Measurements from ENCODE around the gene PTCH2. TPM values are rescaled to one million over a fixed set of nuclear protein-coding genes. Genes with fewer than 3 reads are reported as not detected.
"Not testable (repeated sequence)": the region's sequence is repeated elsewhere in the genome, so short reads cannot be mapped to it uniquely, and the experiment has no call there.

The PTCH2 gene
- total and polyA plus RNA-seq, 5 donors = 0.28 to 0.79 (median 0.34) TPM

DNA sequence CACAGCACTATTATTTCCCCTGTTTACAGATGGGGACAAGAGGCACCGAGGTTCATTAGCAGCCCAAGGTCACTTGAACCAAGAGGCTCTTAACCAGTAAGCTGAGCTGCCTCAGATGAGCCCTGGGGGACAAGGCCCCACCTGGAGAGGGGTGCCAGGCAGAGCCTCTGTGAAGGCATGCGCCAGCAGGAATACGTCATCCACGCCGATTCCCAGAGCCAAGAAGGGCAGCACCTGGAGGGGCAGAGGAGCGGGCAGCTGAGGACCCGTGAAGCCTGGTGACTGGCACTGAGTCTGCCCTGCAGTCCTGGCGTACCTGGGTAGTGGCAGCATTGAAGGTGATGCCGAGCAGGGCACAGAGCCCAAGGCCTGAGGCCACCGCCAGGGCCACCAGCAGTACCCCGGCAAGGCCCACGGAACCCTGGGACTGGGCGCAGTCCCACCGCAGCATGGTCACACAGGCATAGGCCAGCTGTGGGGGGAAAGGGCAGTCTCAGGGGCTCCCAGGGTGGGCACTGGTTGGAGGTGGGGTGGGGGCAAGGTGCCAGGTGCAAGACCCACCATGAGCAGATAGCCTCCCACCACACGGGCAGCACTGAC lies 14.1 kb downstream of the PTCH2 start:
- ATAC-seq (no peak), DNase-seq (no peak)
- 93% methylated on average over 15 of the region's 15 CpGs for WGBS
- intact Hi-C loops (cut with DNase I) = no loop called here
- no peaks in the 10 kb centered on the region for H3K9me3 ChIP-seq (ENCODE audit: control insufficient read depth, low read length)
- H3K27ac ChIP-seq (ENCODE audit: low read length) = no peak overlapping the region
- no peaks in the 10 kb centered on the region for H3K27me3 ChIP-seq (ENCODE audit: control insufficient read depth, insufficient read depth)
- H3K4me1 ChIP-seq (ENCODE audit: control insufficient read depth, insufficient read depth, low read length) = no peaks in the 10 kb centered on the region
- H3K4me3 ChIP-seq (ENCODE audit: low read length) = no peak overlapping the region

DNA sequence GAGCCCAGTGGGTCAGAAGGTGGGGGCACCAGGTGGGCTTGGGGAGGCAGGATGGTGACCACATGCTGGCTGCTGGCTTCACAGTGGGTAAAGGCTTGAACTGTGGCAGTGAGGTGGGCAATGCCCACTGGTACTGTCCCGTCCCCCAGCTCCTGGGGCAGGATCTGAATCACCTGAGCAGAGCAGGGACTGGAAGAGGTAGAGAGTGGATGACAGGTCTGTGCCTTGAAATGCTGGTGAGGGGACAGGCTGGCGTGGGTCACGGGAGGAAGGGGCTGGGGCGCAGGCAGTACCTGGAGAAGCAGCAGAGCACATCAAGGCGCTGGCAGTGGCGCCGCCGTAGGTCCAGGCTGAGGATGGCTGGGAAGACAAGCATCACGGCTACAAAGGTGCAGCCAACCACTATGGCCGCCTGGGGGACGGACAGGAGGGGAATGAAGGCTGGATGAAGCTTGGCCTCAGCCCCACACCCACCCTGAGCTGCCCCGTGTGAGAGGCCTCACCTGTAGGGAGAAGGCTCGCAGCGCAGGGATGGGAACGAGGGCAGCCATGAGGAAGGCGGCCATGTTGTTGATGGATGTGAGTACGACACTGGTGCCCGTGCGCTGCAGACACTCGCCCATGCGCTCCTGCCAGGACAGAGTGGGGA lies 14.9 kb downstream of the PTCH2 start:
- H3K4me3 ChIP-seq (ENCODE audit: low read length) = no peak overlapping the region
- 96% methylated on average over 21 of the region's 21 CpGs for WGBS
- H3K4me1 ChIP-seq (ENCODE audit: control insufficient read depth, insufficient read depth, low read length) = no peaks in the 10 kb centered on the region
- H3K27me3 ChIP-seq (ENCODE audit: control insufficient read depth, insufficient read depth) = no peaks in the 10 kb centered on the region
- peak in 1 of 3 donors; percentile 64 for DNase-seq
- H3K9me3 ChIP-seq (ENCODE audit: control insufficient read depth, low read length) = no peaks in the 10 kb centered on the region
- no peak for ATAC-seq
- H3K27ac ChIP-seq (ENCODE audit: low read length) = no peak overlapping the region
- intact Hi-C loops (cut with DNase I) = no loop called here

DNA sequence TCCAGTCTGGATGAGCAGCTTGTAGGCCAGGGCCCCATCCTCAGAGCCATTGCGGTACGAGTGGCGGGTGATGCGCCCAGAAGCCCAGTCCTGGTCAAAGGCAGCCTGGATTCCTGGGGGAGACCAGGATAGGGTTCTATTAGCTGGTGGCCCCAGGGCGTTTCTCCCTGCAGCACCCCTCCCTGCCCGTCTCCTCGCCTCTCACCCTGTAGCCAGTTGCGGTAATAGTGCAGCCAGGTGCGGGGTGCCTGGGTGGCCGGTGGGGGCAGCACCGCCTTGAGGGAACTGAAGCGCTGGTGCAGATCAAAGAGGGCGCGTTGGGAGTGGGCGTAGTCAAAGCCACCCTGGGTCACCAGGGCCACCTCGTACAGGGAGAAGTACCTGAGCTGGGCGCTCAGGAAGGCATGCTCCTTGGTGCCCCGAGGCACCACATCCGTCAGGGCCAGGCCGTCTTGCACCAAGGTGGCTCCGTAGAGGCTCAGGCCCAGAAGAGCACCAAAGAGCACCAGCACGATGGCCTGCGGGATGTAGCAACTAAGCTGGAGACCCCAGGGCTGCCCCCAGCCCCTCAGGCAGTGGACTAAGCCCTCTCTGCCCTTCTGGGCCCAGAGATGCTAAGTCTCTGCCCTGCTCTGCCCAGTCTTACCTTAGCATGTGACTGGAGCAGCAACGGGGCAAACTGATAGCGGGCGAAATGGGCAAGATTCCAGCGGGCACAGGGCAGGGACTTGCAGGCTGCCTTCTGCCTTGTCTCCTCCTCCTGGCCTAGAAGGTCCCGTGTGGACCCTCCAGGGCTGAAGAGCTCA lies 15.7 kb downstream of the PTCH2 start:
- WGBS = 87% methylated on average over 28 of the region's 28 CpGs
- Histone ChIP-seq H3K4me1 (ENCODE audit: control insufficient read depth, insufficient read depth, low read length) (no peaks in the 10 kb centered on the region), H3K4me3 (ENCODE audit: low read length) (no peak overlapping the region), H3K27me3 (ENCODE audit: control insufficient read depth, insufficient read depth) (no peaks in the 10 kb centered on the region), H3K27ac (ENCODE audit: low read length) (no peak overlapping the region), H3K9me3 (ENCODE audit: control insufficient read depth, low read length) (no peaks in the 10 kb centered on the region)
- DNase-seq (peak in 2 of 3 donors; percentile 54 to 71), ATAC-seq (no peak)
- intact Hi-C loops (cut with DNase I) = no loop called here

DNA sequence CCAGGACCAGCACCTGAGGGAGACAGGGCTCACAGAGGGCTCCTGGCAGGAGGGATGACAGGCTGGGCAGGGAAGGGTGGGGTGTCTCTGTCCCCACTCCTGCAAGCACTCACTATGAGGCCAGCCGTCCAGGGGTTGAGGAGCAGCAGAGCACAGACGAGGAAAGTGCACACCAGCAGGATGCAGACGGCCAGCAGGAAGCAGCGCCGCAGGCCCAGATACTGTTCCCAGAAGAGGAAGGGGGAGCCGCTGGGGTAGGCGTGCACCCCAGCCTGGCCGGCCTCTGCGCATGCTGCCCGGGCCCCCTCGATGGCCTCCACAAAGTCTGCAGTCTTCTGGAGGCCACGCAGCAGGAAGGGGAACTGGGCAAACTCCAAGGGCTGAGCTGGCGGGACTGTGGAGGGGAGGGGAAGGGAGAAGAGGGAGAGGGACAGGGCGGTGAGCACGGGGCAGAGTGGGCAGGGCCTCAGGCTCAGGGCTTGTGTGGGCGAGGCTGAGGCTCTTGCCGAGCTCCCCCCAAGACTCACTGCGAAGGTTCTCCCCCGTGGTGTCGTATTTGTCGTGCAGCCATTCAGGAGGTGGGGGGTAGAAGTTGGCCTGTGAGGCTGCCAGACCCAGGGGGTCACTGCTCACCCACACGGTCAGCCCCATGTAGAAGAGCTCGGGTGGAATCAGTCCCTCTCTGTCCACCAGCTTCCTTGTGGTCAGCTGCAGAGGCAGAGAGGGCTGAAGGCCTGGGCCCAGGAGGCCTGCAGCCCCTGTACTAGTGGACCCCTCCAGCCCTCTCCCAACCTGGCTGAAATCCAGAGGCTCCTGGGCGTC lies 16.5 kb downstream of the PTCH2 start:
- WGBS = 36% methylated on average over 24 of the region's 24 CpGs
- ATAC-seq (peak; percentile 83 to 88), DNase-seq (peak; percentile 82 to 94 (median 93))
- Histone ChIP-seq H3K4me3 (ENCODE audit: low read length) (no peak overlapping the region), H3K27me3 (ENCODE audit: control insufficient read depth, insufficient read depth) (no peaks in the 10 kb centered on the region), H3K9me3 (ENCODE audit: control insufficient read depth, low read length) (no peaks in the 10 kb centered on the region), H3K27ac (ENCODE audit: low read length) (no peak overlapping the region), H3K4me1 (ENCODE audit: control insufficient read depth, insufficient read depth, low read length) (no peaks in the 10 kb centered on the region)
- intact Hi-C loops (cut with DNase I) = no loop called here

DNA sequence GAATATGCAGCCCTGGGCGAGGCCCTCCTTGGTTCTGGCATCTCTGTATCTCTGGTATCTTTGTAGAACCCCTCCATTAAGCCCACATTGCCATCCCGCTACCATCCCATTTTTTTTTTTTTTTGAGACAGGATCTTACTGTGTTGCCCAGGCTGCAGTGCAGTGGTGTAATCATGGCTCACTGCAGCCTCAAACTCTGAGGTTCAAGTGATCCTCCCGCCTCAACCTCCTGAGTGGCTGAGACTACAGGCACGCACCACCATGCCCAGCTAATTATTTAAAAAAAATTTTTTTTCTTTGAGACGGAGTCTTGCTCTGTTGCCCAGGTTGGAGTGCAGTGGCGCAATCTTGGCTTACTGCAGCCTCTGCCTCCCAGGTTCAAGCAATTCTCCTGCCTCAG lies 18.7 kb downstream of the PTCH2 start:
- H3K27me3 ChIP-seq (ENCODE audit: control insufficient read depth, insufficient read depth); H3K9me3 ChIP-seq (ENCODE audit: control insufficient read depth, low read length); intact Hi-C loops (cut with DNase I); H3K4me3 ChIP-seq (ENCODE audit: low read length); ATAC-seq; H3K27ac ChIP-seq (ENCODE audit: low read length); H3K4me1 ChIP-seq (ENCODE audit: control insufficient read depth, insufficient read depth, low read length): not testable (repeated sequence)
- DNase-seq = peak in 1 of 3 donors; percentile 12
- 96% methylated on average over 6 of the region's 6 CpGs for WGBS

DNA sequence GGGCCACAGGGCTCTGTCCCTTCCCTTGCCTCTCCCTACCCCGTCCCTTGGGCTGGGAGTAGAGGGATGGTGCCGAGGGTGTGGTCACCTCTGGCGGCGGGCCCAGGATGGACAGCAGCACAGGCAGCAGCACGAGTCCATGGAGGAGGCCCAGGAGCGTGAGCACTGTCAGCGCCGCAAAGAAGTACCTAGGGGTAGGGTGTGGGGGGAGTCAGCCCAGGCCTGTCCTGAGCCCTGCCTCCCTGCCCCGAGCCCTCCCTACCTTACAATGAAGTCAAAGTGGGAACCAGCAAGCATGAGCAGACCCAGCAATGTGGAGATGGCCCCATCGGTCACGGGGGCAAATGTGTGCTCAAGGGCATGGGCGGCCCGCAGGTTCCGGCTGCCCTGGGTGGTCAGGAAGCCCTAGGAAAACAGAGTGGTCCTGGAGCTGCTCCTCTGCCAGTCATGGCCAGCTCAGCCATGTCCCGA lies 20.0 kb downstream of the PTCH2 start:
- DNase-seq = peak in 2 of 3 donors; percentile 64 to 70
- no peak for ATAC-seq
- Histone ChIP-seq H3K27me3 (ENCODE audit: control insufficient read depth, insufficient read depth) (no peaks in the 10 kb centered on the region), H3K27ac (ENCODE audit: low read length) (no peak overlapping the region), H3K9me3 (ENCODE audit: control insufficient read depth, low read length) (no peaks in the 10 kb centered on the region), H3K4me3 (ENCODE audit: low read length) (no peak overlapping the region), H3K4me1 (ENCODE audit: control insufficient read depth, insufficient read depth, low read length) (peaks cover 2% of the 10 kb centered on the region)
- intact Hi-C loops (cut with DNase I) = no loop called here
- 82% methylated on average over 15 of the region's 15 CpGs for WGBS

DNA sequence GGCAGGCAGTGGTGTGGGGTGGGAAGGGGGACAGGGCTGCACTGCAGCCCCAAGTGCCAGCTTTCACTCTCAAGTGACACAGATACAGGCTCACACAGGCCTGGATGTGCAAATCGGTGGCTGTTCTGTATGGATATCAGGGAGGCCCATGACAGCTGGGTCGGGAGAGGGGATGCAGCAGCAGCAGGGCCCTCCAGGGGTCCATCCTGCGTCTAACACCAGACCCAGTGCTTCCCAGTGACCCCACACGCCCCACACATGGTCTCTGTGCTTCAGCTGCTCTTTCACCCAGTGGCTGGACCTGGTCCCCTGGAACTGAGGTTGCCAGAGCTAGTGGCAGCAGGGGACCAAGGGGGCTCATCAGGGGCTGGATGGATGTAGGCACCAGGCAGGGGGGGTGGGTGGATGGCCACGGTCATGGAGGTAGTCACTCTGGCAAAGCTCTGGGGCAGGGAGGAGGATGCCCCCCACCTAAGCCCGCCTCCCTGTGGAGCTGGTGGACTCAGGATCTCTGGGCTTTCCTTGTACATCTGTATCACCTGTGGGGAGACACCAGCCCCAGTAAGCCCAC lies 20.8 kb downstream of the PTCH2 start:
- H3K27ac ChIP-seq (ENCODE audit: low read length) = no peak overlapping the region
- H3K9me3 ChIP-seq (ENCODE audit: control insufficient read depth, low read length) = no peaks in the 10 kb centered on the region
- DNase-seq = no peak
- ATAC-seq = no peak
- intact Hi-C loops (cut with DNase I) = no loop called here
- H3K4me3 ChIP-seq (ENCODE audit: low read length) = no peak overlapping the region
- H3K4me1 ChIP-seq (ENCODE audit: control insufficient read depth, insufficient read depth, low read length) = peaks cover 2% of the 10 kb centered on the region
- no peaks in the 10 kb centered on the region for H3K27me3 ChIP-seq (ENCODE audit: control insufficient read depth, insufficient read depth)
- WGBS = 84% methylated on average over 6 of the region's 6 CpGs

DNA sequence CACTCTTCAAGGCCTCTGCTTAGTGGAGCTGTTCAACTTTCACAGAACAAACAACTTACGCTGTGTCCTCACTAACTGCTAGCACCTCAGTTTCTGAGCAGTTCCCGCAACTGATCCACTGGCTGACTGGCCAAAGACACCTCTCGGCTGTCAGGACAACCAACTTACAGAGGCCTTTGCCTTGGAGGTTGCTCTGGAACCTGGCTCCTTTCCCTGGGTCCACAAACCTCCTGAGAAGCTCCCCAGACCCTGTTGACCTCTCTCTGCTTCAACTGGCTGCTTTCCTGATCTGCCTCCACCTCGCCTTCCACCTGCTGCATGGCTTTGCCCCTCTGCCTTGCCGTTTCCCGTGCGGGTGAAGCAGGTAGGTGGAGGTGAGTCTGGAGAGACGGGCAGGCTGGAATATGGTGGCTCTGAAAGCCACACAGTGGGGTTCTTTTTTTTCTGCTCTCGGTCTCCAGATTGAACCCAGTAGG lies 21.8 kb downstream of the PTCH2 start:
- Histone ChIP-seq H3K4me3 (ENCODE audit: low read length) (no peak overlapping the region), H3K9me3 (ENCODE audit: control insufficient read depth, low read length) (no peaks in the 10 kb centered on the region), H3K4me1 (ENCODE audit: control insufficient read depth, insufficient read depth, low read length) (peaks cover 2% of the 10 kb centered on the region), H3K27ac (ENCODE audit: low read length) (no peak overlapping the region), H3K27me3 (ENCODE audit: control insufficient read depth, insufficient read depth) (no peaks in the 10 kb centered on the region)
- DNase-seq (peak in 1 of 3 donors; percentile 35), ATAC-seq (no peak)
- intact Hi-C loops (cut with DNase I) = no loop called here
- WGBS = 90% methylated on average over 9 of the region's 9 CpGs

DNA sequence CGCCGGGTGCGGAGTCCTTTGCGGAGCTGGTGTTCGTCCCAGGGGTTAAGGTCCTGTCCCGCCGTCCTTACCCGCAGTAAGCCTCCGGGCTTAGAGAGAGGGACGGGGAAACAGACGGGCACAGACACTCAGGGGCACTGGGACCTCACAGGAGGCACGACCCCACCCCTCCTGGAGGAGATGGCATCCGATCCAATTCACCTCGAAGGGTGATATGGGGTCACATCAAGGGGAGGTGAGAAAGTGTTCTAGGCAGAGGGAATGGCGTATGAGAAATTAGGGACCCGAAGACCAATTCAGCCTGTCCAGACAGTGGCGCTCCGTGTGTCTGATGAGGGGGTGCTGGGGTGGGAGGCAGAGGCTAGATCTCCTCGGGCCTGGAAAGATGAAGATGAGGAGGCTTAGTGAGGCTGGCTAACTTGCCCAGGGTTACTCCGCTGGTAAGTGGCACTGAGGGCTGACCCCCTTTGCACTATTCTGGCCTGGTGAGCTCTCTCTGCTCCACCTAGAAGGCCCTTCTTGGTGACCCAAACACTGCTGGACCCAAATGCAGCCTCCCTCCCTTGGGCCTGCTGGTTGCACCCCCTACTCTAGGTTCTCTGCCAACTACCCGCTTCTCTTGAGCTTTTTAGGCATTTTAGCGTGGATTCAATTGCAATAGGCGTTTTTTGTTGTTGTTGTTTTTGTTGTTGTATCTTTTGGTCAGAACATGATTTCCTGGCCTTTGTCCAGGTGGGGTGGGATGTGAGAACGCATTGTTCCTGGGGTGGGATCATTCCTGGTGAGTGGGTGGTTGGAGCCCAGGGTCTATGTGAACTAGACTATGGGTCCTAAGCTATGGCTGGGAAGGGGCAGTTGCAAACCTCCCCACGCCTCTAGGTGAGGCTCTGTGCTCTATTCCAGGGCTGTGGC lies 22.5 kb downstream of the PTCH2 start:
- H3K4me3 ChIP-seq (ENCODE audit: low read length) = peak overlapping the region; percentile 38
- peak overlapping the region; percentile 97 for H3K27ac ChIP-seq (ENCODE audit: low read length)
- peaks cover 2% of the 10 kb centered on the region for H3K4me1 ChIP-seq (ENCODE audit: control insufficient read depth, insufficient read depth, low read length)
- ATAC-seq (peak; percentile 30 to 39), DNase-seq (peak in 2 of 3 donors; percentile 28 to 52)
- H3K9me3 ChIP-seq (ENCODE audit: control insufficient read depth, low read length) = no peaks in the 10 kb centered on the region
- intact Hi-C loops (cut with DNase I) = no loop called here
- H3K27me3 ChIP-seq (ENCODE audit: control insufficient read depth, insufficient read depth) = no peaks in the 10 kb centered on the region
- 22% methylated on average over 25 of the region's 25 CpGs for WGBS
